ENCODE data around the gene IP6K3. TPM values are rescaled to one million over a fixed set of nuclear protein-coding genes. Genes with fewer than 3 reads are reported as not detected.

IP6K3 gene
- total RNA-seq, 1 donor from 2014 or later: not detected

DNA sequence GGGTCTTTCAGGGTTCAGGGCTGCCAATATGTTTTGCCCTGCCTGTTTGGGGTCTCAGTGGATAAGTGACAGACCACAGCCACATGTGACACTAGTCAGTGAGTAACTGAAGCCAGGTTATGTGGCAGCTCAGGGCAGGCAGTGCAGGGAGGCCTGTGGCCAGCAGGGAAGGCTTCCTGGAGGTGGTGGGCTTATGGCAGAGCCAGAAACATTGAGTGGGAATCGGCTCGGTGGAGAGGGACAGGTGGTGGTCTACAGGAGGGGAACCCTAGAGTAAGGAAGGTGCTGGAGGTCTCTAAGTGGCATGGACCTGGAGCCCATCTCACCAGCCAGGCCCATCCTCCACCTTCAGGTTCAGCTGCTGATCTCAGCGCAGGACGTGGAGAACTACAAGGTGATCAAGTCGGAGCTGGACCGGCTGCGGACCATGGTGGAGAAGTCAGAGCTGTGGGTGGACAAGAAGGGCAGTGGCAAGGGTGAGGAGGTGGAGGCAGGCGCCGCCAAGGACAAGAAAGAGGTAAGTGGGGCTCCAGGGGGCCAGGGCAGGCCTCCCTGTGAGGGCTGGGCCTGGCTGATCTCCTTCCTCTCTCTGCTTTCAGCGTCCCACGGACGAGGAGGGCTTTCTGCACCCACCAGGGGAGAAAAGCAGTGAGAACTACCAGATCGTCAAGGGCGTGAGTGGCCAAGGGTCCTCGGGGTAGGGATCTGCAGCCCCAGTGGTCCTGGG is 70.1 kb downstream of the IP6K3 start:
- no peak for DNase-seq (ENCODE audit: low read depth in 2 of 2)

DNA sequence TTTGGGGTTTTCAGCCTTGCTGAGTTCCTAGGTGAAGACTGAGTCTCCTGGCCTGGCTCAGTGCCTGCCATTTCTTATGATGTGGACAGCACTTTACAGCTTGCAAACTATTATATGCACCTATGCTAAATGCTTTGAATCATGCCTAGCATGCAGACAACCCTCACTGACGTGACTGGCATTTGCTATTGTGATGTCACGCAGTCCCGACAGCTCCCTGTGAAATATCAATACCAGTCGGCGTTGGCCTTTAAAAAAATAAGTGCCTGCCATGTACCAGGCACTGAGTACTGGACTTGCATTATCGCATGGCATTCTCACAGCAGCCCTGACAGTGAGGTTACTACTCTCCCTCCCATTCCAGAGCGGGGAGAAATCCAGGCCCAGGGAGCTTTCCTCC is 70.7 kb downstream of the IP6K3 start:
- no peak for DNase-seq (ENCODE audit: low read depth in 2 of 2)

GRCh38 chr6:33673851-33674250 is 72.9 kb downstream of the IP6K3 start:
- no peak for DNase-seq (ENCODE audit: low read depth in 2 of 2)

- peak; percentile 71 to 92 for DNase-seq (ENCODE audit: low read depth in 2 of 2)
These were observed 73.9 kb downstream of the IP6K3 start for GRCh38 chr6:33672808-33673207.

DNA sequence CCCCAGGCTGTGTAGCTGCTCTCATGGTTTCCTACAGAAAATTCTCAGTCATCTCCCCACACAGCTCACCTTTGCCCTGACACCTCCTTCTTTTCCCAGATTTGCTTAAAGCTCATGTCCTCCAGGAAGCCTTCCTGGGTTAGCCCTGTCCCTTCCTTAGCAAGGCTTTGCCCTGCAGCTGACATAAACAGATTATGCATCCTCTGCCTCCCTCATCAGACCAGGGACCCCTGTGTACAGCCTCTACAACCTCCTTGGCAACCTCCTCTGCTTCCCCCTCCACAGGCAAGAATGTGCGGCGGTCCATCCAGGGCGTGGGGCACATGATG is 75.0 kb downstream of the IP6K3 start:
- no peak for DNase-seq (ENCODE audit: low read depth in 2 of 2)

Other genes starting within 250 kb of the IP6K3 start
- 21.2 and 22.7 TPM in 2 replicates for gene BAK1, start 166.6 kb downstream of the IP6K3 start, total RNA-seq
- gene ITPR3, start 125.6 kb downstream of the IP6K3 start, total RNA-seq: 13.3 and 17.8 TPM in 2 replicates
- gene UQCC2, start 35.2 kb downstream of the IP6K3 start, total RNA-seq: 9.9 and 21.2 TPM in 2 replicates
- 24.6 and 36.3 TPM in 2 replicates for gene LEMD2, start 42.2 kb upstream of the IP6K3 start, total RNA-seq
- not detected in 2 replicates for gene MLN, start 57.1 kb upstream of the IP6K3 start, total RNA-seq

Data from dermis microvascular lymphatic vessel endothelial cell (primary cell).